ENCODE data around the gene HEXA.
A peak's percentile ranks its signal among the peaks of the same experiment; 100 is the strongest.

HEXA gene

DNA sequence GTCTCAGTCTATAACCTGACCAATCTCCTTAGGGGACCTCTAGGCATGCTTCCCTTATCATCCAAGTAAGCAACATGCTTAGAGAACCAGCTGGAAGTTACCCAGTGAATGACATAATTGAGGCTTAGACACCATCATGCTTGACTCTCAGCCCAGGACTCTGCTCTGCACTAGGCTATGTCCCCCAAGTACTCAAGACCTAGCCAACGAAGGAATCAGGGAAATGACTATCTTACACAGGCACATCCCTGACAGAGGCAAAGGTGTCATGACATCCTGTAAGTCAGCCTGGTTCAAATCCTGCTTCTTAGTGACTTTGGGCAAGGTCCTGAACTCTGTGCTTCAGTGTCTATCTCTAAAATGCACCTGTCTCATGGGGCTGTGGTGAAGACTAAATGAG lies 31.2 kb downstream of the HEXA start:
- DNase-seq (ENCODE audit: extremely low read depth, low read depth) = no peak
- TF ChIP-seq, protein P1, sequence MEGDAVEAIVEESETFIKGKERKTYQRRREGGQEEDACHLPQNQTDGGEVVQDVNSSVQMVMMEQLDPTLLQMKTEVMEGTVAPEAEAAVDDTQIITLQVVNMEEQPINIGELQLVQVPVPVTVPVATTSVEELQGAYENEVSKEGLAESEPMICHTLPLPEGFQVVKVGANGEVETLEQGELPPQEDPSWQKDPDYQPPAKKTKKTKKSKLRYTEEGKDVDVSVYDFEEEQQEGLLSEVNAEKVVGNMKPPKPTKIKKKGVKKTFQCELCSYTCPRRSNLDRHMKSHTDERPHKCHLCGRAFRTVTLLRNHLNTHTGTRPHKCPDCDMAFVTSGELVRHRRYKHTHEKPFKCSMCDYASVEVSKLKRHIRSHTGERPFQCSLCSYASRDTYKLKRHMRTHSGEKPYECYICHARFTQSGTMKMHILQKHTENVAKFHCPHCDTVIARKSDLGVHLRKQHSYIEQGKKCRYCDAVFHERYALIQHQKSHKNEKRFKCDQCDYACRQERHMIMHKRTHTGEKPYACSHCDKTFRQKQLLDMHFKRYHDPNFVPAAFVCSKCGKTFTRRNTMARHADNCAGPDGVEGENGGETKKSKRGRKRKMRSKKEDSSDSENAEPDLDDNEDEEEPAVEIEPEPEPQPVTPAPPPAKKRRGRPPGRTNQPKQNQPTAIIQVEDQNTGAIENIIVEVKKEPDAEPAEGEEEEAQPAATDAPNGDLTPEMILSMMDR (IDR thresholded peaks at IDR 0.05; ENCODE audit: low read depth, low read length) = no peak

DNA sequence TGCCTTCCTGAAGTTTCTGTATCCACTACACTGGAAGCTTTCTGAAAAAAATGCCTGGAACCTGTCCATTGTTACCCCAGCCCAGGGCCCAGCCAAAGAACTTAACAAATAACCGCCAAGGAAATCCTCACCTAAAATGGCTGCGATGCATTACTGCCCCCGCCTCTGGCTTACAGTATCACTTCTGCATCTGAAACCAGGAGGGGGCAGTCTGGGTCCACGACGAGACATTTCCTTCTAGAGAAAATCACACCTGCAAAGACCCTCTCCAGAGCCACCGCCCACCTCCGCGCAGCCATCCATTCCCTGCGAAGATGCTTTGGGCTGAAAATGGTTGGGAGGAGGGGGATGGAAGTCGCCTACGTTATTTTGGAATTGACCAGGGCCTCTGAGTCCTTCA lies 33.4 kb downstream of the HEXA start:
- TF ChIP-seq, protein P1 (IDR thresholded peaks at IDR 0.05; ENCODE audit: low read depth, low read length) = peak; percentile 31
- no peak for DNase-seq (ENCODE audit: extremely low read depth, low read depth)

DNA sequence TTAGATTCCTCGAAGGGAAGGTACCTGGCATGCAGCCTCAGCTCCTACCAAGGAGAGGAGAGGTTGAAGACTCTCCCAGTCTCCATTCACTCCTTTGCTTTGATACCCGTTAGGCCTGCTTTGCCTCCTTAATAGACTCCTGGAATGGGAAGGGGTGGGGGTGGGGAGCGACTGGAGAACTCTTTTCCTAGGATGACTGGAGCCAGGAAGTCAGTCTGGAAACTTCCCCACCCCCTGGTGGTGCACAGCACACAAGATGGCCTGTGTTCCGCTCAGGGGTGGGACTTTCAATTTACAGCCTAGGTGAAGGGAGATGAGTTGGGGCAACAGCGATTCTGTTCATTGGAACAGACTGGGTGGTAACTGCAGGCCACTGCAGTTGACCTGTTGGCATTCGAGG lies 34.5 kb downstream of the HEXA start:
- TF ChIP-seq, protein P1 (IDR thresholded peaks at IDR 0.05; ENCODE audit: low read depth, low read length) = no peak; the same call in 1 of the 2 replicates
- DNase-seq (ENCODE audit: extremely low read depth, low read depth) = no peak

DNA sequence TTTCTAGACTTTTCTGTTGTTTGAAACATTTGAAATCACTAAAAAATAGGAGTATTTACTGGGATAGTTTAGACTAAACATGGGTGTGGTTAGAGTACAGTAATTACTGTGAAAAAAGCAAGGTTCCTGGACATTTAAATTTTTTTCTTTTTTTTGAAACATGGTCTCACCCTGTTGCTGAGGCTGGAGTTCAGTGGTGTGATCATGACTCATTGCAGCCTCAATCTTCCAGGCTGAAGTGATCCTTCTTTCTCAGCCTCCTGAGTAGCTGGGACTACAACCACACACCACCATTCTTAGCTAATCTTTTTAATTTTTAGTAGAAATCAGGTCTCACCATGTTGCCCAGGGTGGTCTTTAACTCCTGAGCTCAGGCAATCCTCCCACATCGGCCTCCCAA lies 35.4 kb downstream of the HEXA start:
- TF ChIP-seq, protein P1 (IDR thresholded peaks at IDR 0.05; ENCODE audit: low read depth, low read length) = no peak
- no peak for DNase-seq (ENCODE audit: extremely low read depth, low read depth)

DNA sequence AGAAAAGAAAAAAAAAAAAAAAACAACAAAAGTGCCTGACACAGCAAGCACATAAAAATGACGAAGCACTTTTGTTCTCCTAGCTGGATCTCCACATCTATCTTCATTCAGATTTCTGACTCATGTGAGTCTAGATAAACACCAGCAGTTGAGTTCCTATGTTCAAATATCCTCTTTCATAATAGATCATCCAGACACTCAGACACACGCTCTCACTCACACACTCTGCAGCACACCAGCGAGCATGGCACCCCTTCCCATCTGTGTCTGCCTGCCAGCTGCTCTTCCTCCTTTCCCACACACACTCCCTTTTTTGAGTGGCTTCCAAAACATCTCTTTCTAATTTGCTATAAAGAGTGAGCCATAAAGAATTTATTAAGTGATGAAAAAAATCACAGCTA lies 36.0 kb downstream of the HEXA start:
- peak; percentile 95 for DNase-seq (ENCODE audit: extremely low read depth, low read depth)
- TF ChIP-seq, protein P1 (IDR thresholded peaks at IDR 0.05; ENCODE audit: low read depth, low read length) = no peak

DNA sequence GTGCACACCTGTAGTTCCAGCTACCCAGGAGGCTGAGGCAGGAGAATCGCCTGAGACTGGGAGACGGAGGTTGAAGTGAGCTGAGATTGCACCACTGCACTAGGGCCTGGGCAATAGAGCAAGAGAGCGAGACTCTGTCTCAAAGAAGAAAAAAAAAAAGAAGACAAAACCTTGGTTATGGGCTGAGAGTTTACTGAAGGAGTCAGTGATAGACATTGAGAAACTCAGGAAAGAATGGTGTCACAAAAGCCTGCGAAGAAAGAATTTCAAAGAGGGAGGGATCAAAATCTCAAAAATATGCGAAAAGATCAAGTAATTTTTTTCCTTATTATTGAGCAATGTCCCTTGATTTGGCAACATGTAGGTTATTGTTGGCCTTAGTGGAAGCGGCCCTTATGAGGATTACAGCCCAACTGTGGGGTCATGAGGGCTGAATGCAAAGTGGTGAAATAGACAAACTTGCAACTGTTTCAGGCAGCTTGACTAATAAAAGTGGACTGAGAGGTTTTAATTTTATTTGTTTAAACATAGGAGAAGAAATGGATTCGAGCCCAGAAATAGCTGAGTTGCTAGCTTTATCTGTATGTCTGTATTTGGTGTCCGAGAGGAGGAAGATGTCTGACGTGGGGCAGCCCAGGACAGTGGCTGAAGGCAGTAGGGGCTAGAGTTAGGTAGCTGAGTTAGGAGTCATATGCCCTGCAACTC lies 37.0 kb downstream of the HEXA start:
- TF ChIP-seq, protein P1 (IDR thresholded peaks at IDR 0.05; ENCODE audit: low read depth, low read length) = no peak
- DNase-seq (ENCODE audit: extremely low read depth, low read depth) = peak; percentile 97

DNA sequence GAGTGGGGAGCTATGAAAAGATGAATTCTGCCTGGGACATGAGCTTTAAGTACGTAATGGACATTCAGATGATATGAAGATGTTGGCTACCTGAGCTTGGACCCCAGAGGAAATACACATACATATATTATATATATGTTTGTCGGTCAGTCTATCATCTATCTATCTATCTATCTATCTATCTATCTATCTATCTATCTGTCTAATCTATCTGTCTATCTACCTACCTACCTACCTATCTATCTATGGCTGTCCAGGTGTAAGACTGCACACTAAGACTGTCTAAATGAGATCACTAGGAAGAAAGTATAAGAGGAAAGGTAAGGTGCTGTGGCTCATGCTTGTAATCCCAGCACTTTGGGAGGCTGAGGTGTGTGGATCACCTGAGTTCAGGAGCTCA lies 37.7 kb downstream of the HEXA start:
- DNase-seq (ENCODE audit: extremely low read depth, low read depth) = no peak
- TF ChIP-seq, protein P1 (IDR thresholded peaks at IDR 0.05; ENCODE audit: low read depth, low read length) = no peak

Data from AG09319 (cell line).